ENCODE measurements around the gene PLSCR4. TPM values are rescaled to one million over a fixed set of nuclear protein-coding genes. Genes with fewer than 3 reads are reported as not detected.
A peak's percentile ranks its signal among the peaks of the same experiment; 100 is the strongest.

The PLSCR4 gene
- total and polyA plus RNA-seq, 9 of the 15 experiments (the other 6 are each of a cell fraction or from before 2014, with no cell fraction given), result 0.11 to 0.68 (median 0.21) TPM

GRCh38 chr3:146195030-146195429 is 55.9 kb downstream of the PLSCR4 start:
- intact Hi-C loops (cut with micrococcal nuclease) (no loop called here), in situ Hi-C loops (cut with MboI) (no loop called here)
- H3K4me1 ChIP-seq (replicated peaks in 1 of 2; ENCODE audit: control insufficient read depth in 2 of 2, insufficient read depth in 2 of 2, low read length in 2 of 2), result no peaks in the 10 kb centered on the region
- no peaks in the 10 kb centered on the region for H3K36me3 ChIP-seq (ENCODE audit: control insufficient read depth, insufficient read depth, low read length)
- no peak overlapping the region for H3K4me2 ChIP-seq (ENCODE audit: insufficient read depth, low read length)
- no peak overlapping the region for H3K9ac ChIP-seq (ENCODE audit: insufficient read depth in 1 of 2, low read depth in 2 of 2, low read length in 2 of 2)
- POLR2A ChIA-PET, result interaction anchor here (0.6 kb wide), 1 partner anchor 150 kb away, joined by 3 read pairs; no protein-coding TSS in a partner anchor
- H3K9me1 ChIP-seq (ENCODE audit: control insufficient read depth, insufficient read depth, low read length), result no peaks in the 10 kb centered on the region
- no peak overlapping the region for H3K4me3 ChIP-seq
- H3K79me2 ChIP-seq (ENCODE audit: control insufficient read depth, insufficient read depth, low read length), result no peaks in the 10 kb centered on the region
- no peak for TF ChIP-seq ZNF586 (CRISPR knock-in tag; conservative IDR thresholded peaks at IDR 0.05)
- TF ChIP-seq TEAD4 (IDR thresholded peaks at IDR 0.05; ENCODE audit: low read length), result 0 out of 2 replicates have a peak, but pooled peaks have one; percentile 18
- no peak for TF ChIP-seq TEAD4 (CRISPR knock-in tag; IDR thresholded peaks at IDR 0.05; ENCODE audit: borderline replicate concordance)
- TF ChIP-seq ZFP91 (CRISPR knock-in tag; IDR thresholded peaks at IDR 0.05), result no peak
- TF ChIP-seq CBX1 (IDR thresholded peaks at IDR 0.05; ENCODE audit: low read depth), result no peak
- TF ChIP-seq PHF8 (IDR thresholded peaks at IDR 0.05; ENCODE audit: borderline replicate concordance, low read length), result no peak
- TF ChIP-seq ZNF24 (IDR thresholded peaks at IDR 0.05), result no peak
- TF ChIP-seq L3MBTL2 (IDR thresholded peaks at IDR 0.05), result no peak
- no peak for TF ChIP-seq NR3C1 (CRISPR knock-in tag; IDR thresholded peaks at IDR 0.05)
- no peak for TF ChIP-seq NEUROD1 (IDR thresholded peaks at IDR 0.05; ENCODE audit: borderline replicate concordance, low read depth, low read length, partially characterized antibody)
- no peak for TF ChIP-seq HBP1 (CRISPR knock-in tag; IDR thresholded peaks at IDR 0.05)
- no peak for TF ChIP-seq TAF15 (IDR thresholded peaks at IDR 0.05; ENCODE audit: low read depth, low read length)
- TF ChIP-seq CBFA2T3 (IDR thresholded peaks at IDR 0.05), result peak; percentile 18; the same call in 1 of the 2 replicates
- BruUV-seq (replicated peaks), result no TSS peak
- ATAC-seq (no peak), DNase-seq (ENCODE audit: extremely low read depth in 1 of 4, low spot score in 3 of 4) (peak in 1 of 4 experiments; percentile 1), FAIRE-seq (no peak)
- WGBS (ENCODE audit: insufficient coverage, low coverage, missing lambda C conversion rate), result 4% methylated on average over 3 of the region's 3 CpGs
- no peaks in the 10 kb centered on the region for H4K20me1 ChIP-seq (replicated peaks; ENCODE audit: control insufficient read depth, insufficient read depth, low read length)
- H3K27ac ChIP-seq (ENCODE audit: extremely low read depth, low read depth, low read length), result no peak overlapping the region
- H2AFZ ChIP-seq (ENCODE audit: low read depth, low read length), result no peak overlapping the region
- no peaks in the 10 kb centered on the region for H3K27me3 ChIP-seq (ENCODE audit: control insufficient read depth in 2 of 2, insufficient read depth in 2 of 2, low read length in 2 of 2)
- CTCF ChIA-PET (ENCODE audit: low intra/inter-chr PET ratio), result interaction anchor here (0.6 kb wide), 1 partner anchor 10 kb away, joined by 3 read pairs; no protein-coding TSS in a partner anchor
- H3K9me3 ChIP-seq (replicated peaks; ENCODE audit: control insufficient read depth, insufficient read depth, low read depth, low read length), result no peaks in the 10 kb centered on the region
